ENCODE measurements around the gene PRDM7. TPM values are rescaled to one million over a fixed set of nuclear protein-coding genes. Genes with fewer than 3 reads are reported as not detected.

Gene PRDM7
- total and polyA plus RNA-seq, 2 of the 4 experiments (the other 2 are of a cell fraction) = not detected

DNA sequence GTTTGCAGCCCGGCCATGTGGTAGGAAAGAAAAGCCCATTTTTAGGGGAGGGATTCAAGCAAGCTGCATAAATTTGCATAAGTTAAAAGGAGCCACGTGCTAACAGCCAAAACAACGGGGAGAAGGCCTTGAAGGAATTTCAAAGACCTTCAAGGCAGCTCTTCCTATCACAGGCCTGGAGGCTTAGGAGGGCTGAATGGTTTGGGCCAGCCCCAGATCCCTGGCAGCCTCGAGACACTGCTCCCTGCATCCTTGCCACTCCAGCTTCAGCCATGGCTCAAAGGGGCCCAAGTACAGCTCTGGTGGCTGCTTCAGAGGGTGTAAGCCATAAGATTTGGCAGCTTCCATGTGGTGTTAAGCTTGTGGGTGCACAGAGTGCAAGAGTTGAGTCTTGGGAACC, 22.6 kb downstream of the PRDM7 start:
- Histone ChIP-seq H3K18ac (ENCODE audit: low read depth, low read length) (no peak overlapping the region), H2AK5ac (ENCODE audit: low read depth, low read length) (no peak overlapping the region), H3K4me1 (ENCODE audit: control insufficient read depth, insufficient read depth, low read length) (peaks cover 7% of the 10 kb centered on the region), H3K79me1 (ENCODE audit: low read depth in 1 of 2, low read length in 2 of 2) (no peaks in the 10 kb centered on the region), H4K91ac (ENCODE audit: insufficient read depth, low read depth, low read length) (no peak overlapping the region), H3K56ac (ENCODE audit: extremely low read depth, insufficient read depth, low read length) (no peak overlapping the region), H3K4me2 (ENCODE audit: low read depth, low read length) (no peak overlapping the region), H2BK120ac (ENCODE audit: low read depth, low read length) (no peak overlapping the region), H3K27me3 (ENCODE audit: control insufficient read depth, insufficient read depth, low read length) (no peaks in the 10 kb centered on the region), H2AK9ac (replicated peaks; ENCODE audit: low read depth, low read length, poor library complexity) (peak overlapping the region; percentile 65), H3K9ac (ENCODE audit: low read depth, low read length) (no peak overlapping the region), H3K9me1 (ENCODE audit: insufficient read depth, low read length) (no peaks in the 10 kb centered on the region), H4K8ac (ENCODE audit: low read depth in 2 of 2, low read length in 2 of 2) (no peak overlapping the region), H2BK15ac (ENCODE audit: low read depth, low read length) (no peak overlapping the region), H2AFZ (replicated peaks; ENCODE audit: low read length, poor library complexity) (no peak overlapping the region), H3K36me3 (ENCODE audit: control insufficient read depth, insufficient read depth, low read length) (no peaks in the 10 kb centered on the region), H3K14ac (replicated peaks; ENCODE audit: low read depth, low read length) (no peak overlapping the region), H4K20me1 (ENCODE audit: insufficient read depth, low read length) (no peaks in the 10 kb centered on the region), H2BK20ac (ENCODE audit: low read depth, low read length) (no peak overlapping the region), H2BK5ac (ENCODE audit: low read depth, low read length, poor library complexity, severe bottlenecking) (no peak overlapping the region), H3K9me3 (ENCODE audit: control insufficient read depth, insufficient read depth, low read length) (peaks cover 9% of the 10 kb centered on the region), H3K4ac (ENCODE audit: low read depth, low read length) (no peak overlapping the region), H3K23ac (ENCODE audit: low read depth, low read length) (no peak overlapping the region), H3K4me3 (ENCODE audit: insufficient read depth, low read depth, low read length) (no peak overlapping the region), H4K5ac (ENCODE audit: low read depth, low read length) (no peak overlapping the region), H3K27ac (ENCODE audit: insufficient read depth, low read length) (no peak overlapping the region)
- POLR2A ChIA-PET (ENCODE audit: unreplicated experiment) = no interaction called here
- TF ChIP-seq CHD1 (IDR thresholded peaks at IDR 0.05; ENCODE audit: low read depth, low read length) (no peak), MAZ (IDR thresholded peaks at IDR 0.05; ENCODE audit: borderline replicate concordance, low read depth, low read length) (no peak), CEBPB (IDR thresholded peaks at IDR 0.05; ENCODE audit: low read depth, low read length) (no peak), MAFK (IDR thresholded peaks at IDR 0.05; ENCODE audit: low read depth, low read length) (no peak), FOS (IDR thresholded peaks at IDR 0.05; ENCODE audit: low read depth, low read length) (no peak), SMC3 (IDR thresholded peaks at IDR 0.05; ENCODE audit: low read depth, low read length) (no peak), MXI1 (IDR thresholded peaks at IDR 0.05; ENCODE audit: borderline replicate concordance, low read depth, low read length) (no peak), NFE2L2 (IDR thresholded peaks at IDR 0.05; ENCODE audit: low read depth, low read length) (no peak), RFX5 (IDR thresholded peaks at IDR 0.05; ENCODE audit: low read depth, low read length) (no peak), RCOR1 (IDR thresholded peaks at IDR 0.05; ENCODE audit: insufficient replicate concordance, low read length) (no peak), BHLHE40 (IDR thresholded peaks at IDR 0.05; ENCODE audit: low read depth, low read length) (no peak), POLR2A (IDR thresholded peaks at IDR 0.05; ENCODE audit: low read depth, low read length) (no peak), RAD21 (IDR thresholded peaks at IDR 0.05; ENCODE audit: low read length) (no peak)
- TF ChIP-seq, protein P1, sequence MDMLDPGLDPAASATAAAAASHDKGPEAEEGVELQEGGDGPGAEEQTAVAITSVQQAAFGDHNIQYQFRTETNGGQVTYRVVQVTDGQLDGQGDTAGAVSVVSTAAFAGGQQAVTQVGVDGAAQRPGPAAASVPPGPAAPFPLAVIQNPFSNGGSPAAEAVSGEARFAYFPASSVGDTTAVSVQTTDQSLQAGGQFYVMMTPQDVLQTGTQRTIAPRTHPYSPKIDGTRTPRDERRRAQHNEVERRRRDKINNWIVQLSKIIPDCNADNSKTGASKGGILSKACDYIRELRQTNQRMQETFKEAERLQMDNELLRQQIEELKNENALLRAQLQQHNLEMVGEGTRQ (IDR thresholded peaks at IDR 0.05; ENCODE audit: low read depth, low read length) = no peak
- TF ChIP-seq, protein P2, sequence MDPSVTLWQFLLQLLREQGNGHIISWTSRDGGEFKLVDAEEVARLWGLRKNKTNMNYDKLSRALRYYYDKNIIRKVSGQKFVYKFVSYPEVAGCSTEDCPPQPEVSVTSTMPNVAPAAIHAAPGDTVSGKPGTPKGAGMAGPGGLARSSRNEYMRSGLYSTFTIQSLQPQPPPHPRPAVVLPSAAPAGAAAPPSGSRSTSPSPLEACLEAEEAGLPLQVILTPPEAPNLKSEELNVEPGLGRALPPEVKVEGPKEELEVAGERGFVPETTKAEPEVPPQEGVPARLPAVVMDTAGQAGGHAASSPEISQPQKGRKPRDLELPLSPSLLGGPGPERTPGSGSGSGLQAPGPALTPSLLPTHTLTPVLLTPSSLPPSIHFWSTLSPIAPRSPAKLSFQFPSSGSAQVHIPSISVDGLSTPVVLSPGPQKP (IDR thresholded peaks at IDR 0.05; ENCODE audit: borderline replicate concordance, low read depth, low read length) = no peak
- TF ChIP-seq, protein P3, sequence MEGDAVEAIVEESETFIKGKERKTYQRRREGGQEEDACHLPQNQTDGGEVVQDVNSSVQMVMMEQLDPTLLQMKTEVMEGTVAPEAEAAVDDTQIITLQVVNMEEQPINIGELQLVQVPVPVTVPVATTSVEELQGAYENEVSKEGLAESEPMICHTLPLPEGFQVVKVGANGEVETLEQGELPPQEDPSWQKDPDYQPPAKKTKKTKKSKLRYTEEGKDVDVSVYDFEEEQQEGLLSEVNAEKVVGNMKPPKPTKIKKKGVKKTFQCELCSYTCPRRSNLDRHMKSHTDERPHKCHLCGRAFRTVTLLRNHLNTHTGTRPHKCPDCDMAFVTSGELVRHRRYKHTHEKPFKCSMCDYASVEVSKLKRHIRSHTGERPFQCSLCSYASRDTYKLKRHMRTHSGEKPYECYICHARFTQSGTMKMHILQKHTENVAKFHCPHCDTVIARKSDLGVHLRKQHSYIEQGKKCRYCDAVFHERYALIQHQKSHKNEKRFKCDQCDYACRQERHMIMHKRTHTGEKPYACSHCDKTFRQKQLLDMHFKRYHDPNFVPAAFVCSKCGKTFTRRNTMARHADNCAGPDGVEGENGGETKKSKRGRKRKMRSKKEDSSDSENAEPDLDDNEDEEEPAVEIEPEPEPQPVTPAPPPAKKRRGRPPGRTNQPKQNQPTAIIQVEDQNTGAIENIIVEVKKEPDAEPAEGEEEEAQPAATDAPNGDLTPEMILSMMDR (conservative IDR thresholded peaks at IDR 0.05; ENCODE audit: low read depth, low read length) = no peak
- dilution Hi-C loops (cut with HindIII; ENCODE audit: low sequenced_read_pairs, unreplicated experiment) (no loop called here), in situ Hi-C loops (cut with MboI; ENCODE audit: low sequenced_read_pairs) (no loop called here), intact Hi-C loops (cut with micrococcal nuclease) (no loop called here)
- BruUV-seq (replicated peaks) = no TSS peak
- WGBS, 2 experiments (ENCODE audit: extremely low coverage in 2 of 2, insufficient read length in 1 of 2) = 80% methylated on average over 1 of the region's 4 CpGs; no CpG with 5 or more reads in 1 of the 2 experiments
- DNase-seq (no peak), ATAC-seq (ENCODE audit: low read depth) (no peak)
- CTCF ChIA-PET = no interaction called here

All from IMR-90 (cell line).